NCI-H1417 treated with DMSO at 0.1 percent for 48 hours (cell line): Measurements from ENCODE around the gene MOAP1.
"Not testable (repeated sequence)": the region's sequence is repeated elsewhere in the genome, so short reads cannot be mapped to it uniquely, and the experiment has no call there.

ENCODE experiments used
- DNase-seq: peaks from one replicate; lab custom pipeline; 2025; lab: John Stamatoyannopoulos, UW

The MOAP1 gene

DNA sequence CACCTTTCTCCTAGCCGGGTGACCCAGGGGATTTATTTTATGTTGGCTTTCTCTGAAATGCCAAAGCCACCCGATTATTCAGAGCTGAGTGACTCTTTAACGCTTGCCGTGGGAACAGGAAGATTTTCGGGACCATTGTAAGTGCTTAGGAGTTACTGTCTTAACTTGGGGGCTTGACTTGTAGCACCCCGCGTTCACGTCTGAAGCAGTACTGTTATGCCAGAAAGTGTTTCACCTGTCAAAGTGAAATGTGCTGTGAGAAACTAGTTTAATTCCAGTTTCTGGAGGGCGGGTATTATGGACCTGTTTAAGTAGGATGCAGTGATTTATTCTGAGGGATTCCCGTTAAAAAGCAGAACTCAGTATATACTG, 638 bp upstream of the MOAP1 start:
- DNase-seq, result no peak

DNA sequence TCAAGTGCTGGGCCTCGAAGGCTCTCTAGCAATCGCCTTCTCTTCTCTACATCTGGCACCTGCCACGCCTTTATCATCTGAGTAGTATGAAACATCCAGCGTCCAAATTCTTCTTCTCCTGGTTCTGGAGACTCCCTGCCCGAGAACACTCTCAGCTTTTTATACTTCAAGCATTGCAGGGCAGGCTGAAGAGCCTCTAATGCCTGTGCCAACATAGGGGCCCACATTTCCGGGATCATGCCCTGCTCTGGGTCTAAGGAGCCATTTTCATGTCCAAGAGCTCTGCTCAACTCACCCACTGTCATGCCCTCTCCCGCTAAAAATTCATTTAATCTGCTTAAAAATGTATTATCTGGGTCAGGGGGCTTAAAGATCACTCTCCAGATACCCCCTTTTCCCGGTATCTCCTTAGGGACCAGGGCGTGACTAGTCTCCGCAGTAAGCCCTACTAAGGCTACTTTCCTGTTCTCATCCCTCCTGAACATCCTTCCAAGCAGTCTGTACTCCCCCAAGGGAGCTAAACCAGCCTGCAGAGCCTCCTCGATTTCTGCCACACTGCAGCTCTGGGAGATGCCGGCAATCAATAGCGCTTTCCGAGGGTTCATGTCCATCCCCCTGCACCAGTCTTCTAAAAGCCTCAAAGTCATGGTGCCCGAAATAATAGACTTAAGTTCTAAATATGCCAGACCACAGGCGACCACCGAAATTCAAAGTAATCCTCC, 940 bp downstream of the MOAP1 start:
- DNase-seq, result no peak

DNA sequence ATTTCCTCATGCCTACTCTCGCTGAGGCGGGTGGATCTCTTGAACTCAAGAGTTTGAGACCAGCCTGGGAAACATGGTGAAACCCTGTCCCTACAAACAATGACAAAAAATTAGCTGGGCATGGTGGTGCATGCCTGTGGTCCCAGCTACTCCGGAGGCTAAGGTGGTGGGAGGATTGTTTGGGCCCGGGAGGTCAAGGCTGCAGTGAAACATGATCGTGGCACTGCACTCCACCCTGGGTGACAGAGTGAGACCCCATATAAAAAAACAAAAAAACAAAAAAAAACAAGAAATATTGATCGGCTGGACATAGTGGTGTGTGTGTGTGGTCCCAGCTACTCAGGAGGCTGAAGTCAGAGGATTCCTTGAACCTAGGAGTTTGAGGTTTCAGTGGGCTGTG, 9.2 kb downstream of the MOAP1 start:
- no peak for DNase-seq

DNA sequence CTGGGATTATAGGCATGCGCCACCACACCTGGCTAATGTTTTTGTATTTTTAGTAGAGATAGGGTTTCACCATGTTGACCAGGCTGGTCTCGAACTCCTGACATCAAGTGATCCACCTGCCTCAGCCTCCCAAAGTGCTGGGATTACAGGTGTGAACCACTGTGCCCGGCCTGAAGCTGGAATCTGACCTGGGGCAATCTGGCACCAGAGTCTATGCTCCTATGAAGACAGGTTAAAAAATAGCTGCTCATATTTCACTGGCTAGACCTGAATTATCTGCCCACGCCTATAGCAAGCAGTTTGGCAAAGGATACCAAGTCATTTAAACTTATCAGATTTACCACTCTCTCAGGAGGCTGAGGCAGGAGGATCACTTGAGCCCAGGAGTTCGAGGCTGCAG, 10.0 kb downstream of the MOAP1 start:
- not testable (repeated sequence) for DNase-seq

DNA sequence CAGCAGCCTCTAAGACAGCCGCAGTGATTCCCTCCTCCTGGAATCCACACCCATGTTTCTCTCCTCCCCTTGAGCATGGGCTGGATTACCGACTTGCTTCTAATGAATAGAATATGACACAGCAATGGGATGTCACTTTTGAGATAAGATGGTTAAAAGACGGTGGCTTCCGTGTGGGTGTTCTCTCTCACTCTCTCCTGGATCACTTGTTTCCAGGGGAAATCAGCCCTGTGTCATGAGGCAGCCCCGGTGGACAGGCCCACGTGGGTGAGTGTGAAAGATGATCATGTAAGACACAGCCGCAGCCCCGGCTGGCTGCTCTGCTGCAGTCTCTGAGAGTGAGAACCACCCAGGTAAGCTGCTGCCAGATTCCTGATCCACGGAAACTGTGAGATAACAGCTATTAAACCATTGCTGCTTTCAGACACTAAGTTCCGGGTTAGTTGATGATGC, 10.7 kb downstream of the MOAP1 start:
- DNase-seq, result no peak

DNA sequence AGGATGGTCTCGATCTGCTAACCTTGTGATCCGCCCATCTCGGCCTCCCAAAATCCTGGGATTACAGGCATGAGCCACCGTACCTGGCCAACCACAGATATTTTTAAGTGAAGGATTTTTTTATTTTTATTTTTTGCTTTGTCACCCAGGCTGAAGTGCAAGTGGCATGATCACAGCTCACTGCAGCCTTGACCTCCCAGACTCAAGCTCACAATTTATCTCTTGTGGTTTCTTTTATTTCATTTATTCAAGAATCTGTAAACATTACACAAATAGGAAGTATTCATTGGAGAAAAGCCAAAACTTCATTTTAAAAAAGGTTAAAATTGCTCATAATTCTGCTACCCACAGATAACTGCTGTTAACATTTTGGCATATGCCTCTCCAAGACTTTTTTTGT, 13.3 kb downstream of the MOAP1 start:
- no peak for DNase-seq

DNA sequence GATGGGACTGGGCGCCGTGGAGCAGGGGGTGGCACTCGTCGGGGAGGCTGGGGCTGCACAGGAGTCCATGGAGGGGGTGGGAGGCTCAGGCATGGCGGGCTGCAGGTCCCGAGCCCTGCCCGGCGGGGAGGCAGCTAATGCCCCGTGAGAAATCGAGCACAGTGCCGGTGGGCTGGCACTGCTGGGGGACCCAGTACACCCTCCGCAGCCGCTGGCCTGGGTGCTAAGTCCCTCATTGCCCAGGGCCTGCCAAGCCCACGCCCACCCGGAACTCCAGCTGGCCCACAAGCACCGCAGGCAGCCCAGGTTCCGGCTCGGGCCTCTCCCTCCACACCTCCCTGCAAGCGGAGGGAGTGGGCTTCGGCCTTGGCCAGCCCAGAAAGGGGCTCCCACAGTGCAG, 14.6 kb downstream of the MOAP1 start:
- DNase-seq, result not testable (repeated sequence)

DNA sequence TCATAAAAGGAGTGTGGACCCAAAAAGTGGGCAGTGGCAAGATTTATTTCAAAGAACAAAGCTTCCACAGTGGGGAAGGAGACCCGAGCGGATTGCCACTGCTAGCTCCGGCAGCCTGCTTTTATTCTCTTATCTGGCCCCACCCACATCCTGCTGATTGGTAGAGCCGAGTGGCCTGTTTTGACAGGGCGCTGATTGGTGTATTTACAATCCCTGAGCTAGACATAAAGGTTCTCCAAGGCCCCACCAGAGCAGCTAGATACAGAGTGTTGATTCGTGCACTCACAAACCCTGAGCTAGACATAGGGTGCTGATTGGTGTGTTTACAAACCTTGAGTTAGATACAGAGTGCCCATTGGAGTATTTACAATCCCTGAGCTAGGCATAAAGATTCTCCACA, 15.1 kb downstream of the MOAP1 start:
- not testable (repeated sequence) for DNase-seq

DNA sequence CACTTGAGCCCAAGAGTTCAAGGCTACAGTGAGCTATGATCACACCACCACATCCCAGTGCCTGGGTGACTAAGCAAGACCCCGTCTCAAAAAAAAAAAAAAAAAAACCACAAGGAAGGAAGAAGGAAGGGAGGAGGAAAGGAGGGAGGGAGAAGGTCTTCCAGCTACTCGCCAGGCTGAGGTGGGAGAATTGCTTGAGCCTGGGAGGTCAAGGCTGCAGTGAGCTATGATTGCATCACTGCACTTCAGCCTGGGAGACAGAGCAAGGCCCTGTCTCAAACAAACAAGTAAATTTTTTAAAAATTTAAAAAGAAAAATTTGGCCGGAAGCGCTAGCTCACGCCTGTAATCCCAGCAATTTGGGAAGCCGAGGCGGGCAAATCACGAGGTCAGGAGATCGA, 16.1 kb downstream of the MOAP1 start:
- DNase-seq, result not testable (repeated sequence)

DNA sequence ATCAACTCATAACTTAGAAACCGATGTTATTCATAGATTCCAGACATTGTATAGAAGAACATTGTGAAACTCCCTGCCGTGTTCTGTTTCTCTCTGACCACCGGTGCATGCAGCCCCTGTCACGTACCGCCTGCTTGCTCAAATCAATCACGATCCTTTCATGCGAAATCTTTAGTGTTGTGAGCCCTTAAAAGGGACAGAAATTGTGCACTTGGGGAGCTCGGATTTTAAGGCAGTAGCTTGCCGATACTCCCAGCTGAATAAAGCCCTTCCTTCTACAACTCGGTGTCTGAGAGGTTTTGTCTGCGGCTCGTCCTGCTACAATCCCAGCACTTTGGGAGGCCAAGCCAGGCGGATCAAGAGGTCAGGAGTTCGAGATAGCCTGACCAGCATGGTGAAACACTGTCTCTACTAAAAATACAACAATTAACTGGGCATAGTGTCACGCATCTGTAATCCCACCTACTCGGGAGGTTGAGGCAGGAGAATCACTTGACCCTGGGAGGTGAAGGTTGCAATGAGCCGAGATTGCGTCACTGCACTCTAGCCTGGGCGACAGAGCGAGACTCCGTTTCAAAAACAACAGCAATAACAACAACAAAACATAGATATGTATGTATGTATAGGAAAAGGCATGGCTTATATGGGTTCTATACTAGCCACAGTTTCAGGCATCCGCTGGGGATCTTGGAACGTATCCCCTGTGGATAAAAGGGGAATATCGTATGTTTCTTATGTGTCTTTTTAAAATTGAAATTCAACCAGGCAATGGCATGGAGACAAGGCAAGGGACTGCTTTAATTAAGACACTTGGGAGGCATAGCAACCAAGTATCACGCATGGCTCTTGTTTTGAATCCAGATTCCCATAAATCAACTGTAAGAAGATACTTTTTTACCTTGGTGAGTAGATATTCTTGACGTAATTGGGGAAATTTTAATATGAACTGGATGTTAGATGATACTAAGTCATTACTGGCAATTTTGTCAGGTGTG, 19.1 kb downstream of the MOAP1 start:
- not testable (repeated sequence) for DNase-seq

DNA sequence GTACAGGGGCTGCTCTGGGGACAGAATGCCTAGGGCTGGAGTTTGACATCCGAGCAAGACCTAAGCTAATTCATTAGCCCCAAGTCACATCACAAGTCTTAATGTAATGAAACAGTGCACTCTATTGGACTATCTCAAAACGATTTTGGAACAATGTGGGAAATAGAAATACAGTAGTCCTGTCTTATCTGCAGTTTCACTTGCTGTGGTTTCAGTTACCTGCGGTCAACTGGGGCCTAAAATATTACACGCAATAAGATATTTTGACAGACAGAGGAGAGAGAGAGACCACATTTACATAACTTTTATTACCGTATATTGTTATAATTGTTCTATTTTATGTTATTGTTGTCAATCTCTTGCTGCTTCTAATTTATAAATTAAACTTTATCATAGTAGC, 21.1 kb downstream of the MOAP1 start:
- DNase-seq, result no peak

DNA sequence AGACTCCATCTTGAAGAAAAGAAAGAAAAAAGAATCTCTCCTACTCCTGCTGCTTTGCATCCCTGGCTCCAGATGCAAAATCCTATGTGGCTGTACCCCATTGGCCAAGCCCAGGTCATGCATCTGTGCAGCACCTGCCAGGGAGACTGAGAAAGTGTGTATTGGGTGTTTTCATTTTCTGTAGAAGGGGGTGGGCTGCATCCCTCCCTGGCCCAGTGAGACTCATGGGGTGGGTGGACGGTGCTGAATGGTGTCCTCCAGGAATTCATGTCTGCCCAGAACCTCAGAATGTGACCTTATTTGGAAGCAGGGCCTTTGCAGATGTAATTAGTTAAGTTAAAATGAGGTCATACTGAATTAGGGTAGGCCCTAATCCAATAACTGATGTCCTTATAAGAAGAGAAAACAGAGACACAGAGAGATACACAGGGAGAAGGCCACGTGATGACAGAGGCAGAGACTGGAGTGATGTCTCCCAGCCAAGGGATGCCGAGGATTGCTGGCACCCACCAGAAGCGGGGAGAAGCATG, 23.2 kb downstream of the MOAP1 start:
- no peak for DNase-seq

DNA sequence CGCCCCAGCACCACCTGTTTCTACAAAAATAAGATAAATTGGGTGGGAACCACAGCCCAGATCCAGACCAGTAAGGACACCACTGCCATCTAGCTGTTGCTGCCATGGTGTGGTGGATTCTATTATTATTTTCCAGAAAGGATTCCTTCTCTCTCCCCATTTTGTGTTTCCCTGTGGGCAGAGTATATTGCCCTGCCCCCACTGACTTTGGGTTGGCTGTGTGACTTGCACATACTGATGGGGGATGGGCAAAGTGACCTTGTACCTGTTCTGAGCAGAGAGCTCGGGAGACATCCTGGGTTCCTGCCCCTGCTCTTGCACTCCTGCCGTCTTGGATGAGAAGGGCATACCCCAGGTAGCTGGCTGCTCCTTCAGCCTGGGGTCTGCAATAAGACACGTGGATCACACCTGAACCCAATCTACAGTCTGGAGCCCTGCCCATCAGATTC, 24.3 kb downstream of the MOAP1 start:
- DNase-seq, result no peak

DNA sequence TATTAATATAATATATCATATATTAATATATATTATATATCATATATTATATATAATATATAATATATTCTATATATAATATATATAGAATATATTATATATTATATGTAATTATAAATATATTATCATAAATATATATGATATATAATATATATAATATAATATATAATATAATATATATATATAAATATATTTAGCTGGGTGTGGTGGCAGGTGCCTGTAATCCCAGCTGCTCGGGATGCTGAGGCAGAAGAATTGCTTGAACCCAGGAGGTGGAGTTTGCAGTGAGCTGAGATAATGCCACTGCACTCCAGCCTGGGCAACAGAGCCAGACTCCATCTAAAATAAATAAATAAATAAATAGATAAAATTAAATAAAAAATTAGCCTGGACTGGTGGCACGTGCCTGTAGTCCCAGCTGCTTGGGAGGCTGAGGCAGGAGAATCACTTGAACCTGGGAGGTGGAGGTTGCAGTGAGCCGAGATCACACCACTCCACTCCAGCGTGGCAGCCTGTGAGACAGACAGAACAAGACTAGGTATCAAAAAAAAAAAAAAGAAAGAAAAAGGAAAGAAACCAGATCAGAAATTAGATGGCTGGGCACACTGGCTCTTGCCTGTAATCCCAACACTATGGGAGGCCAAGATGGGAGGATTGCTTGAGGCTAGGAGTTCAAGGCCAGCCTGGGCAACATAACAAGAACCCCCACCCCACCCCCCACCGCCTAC, 24.9 kb downstream of the MOAP1 start:
- not testable (repeated sequence) for DNase-seq

DNA sequence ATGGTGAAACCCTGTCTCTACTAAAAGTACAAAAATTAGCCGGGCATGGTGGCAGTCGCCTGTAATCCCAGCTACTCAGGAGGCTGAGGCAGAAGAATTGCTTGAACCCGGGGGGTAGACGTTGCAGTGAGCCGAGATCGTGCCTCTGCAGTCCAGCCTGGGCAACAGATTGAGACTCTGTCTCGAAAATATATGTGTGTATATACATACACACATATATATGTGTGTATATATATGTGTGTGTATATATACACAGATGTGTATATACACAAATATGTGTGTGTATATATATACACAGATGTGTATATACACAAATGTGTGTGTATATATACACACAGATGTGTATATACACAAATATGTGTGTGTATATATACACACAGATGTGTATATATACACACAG, 26.3 kb downstream of the MOAP1 start:
- DNase-seq, result not testable (repeated sequence)

DNA sequence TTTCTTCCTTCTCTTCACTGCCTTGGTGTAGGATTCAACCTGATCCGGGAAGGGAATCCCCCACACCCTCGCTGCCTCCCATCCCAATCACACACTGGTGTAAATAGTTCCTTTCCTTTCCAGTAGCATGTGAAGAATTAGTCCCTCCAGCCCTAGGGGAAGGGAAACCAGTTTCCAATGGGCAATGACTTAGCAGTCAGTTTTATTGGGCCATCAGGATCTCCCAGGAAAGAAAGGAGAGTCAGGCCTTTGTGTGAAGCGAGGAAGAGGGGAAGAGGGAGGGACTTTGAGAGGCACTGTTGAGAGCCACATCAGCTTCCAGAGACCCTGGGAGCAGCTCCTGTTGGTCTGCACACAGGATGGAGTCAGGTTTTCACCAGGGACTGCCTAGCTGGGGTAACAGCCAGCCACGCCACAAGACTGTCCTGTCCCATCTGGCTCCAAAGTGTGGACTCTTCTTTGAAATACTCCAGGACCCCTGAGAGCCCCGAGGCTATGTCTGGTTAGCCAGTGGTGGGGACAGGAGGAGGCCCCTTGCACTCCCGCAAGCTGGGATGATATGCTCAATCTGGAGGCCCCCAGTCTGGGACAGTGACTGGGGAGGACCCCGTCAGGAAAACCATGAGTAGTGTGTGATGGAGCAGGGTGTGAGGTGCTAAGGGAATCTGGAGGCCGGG, 27.9 kb downstream of the MOAP1 start:
- no peak for DNase-seq

DNA sequence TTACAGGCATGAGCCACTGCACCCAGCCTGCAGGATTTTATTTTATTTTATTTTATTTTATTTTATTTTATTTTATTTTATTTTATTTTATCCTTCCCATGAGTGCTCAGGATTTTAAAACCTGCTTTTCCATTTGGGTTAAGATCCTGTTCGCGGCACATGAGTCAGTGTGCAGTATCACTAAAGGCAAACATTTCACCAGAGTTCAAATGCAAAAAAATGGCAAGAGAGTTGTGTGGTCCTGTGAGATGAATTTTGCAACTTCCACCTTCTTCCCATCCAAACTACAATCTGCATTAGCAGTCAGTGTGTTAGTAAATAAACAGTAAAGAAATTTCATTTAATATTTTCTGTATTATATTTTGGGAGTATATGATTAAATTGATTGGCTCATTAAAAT, 29.0 kb downstream of the MOAP1 start:
- DNase-seq, result no peak

DNA sequence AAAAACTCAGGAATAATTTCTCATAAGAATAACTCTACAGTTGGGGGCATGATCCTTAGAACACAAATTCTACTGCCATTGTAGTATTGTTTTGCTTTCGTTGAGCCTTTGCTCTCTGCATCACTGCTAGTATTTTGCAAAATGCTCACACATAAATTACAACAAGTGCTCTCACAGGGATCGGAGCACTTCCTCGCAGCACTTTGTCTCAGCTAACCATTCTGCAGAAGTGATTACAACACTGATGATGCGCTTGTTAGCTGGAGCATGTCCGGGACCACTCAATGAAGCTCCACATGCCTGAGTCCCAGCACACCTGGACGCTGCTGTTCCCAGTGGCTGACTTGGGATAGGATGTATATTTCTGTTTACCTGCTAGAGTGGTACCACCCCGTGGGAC, 31.6 kb downstream of the MOAP1 start:
- no peak for DNase-seq

DNA sequence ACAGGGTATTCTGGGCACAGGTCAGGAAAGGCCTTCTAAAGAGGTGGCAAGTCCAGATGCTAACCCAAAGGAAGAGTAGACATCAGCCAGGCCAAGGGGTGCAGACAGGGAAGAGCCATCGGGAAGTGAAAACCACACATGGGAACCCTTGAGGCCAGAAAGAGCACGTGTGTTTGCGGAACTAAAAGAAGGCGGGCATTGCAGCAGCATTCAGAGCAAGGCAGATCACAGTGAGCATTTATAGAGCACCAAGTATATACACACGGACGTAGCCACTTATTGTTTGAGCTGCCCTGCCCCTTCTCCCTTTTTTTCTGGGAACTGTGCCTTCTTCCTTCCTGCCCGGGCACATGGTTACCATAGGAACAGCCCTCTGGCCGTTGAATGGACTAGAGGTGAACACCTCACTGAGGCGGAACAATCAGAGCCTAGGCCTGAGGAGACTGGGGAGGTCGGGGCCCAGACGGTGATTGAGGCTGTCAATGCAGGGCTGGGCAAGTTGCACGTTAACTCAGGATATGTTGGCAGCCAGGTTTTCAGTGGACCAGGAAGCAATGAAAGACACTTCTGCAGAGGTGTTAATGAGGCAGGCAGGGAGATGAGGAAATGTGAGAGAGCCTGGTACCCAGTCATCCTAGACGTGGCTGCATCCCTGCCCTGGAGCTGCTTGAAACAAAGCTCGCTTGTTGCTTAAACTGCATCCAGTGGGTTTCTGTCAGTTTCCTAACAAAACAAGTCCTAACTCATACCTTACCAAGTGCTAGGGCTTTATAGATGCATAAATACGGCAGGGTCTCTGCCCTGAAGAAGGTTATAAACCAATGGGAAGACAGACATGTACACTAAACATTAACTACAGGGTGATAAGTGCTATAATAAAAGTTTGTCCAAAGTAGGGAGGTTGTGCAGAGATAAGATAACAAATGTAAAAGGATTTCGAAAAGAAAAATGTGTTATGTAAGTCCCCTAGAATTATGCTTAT, 34.2 kb downstream of the MOAP1 start:
- DNase-seq, result no peak

DNA sequence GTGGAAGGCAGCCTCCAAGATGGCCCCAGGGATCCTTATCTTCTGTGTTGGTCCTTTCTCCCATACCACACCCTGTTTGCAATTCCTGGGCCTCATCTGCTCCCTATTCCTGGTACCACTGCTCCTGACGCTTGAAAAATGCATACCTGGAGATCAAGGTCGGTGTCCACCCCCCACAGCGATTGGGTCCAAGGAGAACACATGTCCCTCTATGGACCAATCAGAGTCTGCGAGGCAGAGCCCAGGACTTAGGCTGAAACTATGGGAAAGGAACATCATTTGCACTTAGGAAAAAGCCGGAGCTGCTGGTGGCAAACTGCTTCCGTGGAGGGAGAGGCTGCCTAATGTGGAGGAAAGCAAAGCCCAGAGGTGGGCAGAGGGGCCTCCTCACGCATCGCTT, 35.7 kb downstream of the MOAP1 start:
- no peak for DNase-seq
